G401 (cell line): Measurements from ENCODE around the gene MEAK7. TPM values are rescaled to one million over a fixed set of nuclear protein-coding genes. Genes with fewer than 3 reads are reported as not detected.

Experiments
- DNase-seq: peaks from one replicate; pipeline ENCODE4 v3.0.0-alpha.2; 2015; ENCODE audit warnings: low spot score
- in situ Hi-C: cut with HindIII; loops from 2 replicates; pipeline ENCODE4 v1.10.0; 2016; ENCODE audit warnings: low sequenced_read_pairs, mixed read lengths
- total RNA-seq: library from RNA; depleted of rRNA; stranded (reverse); fragments of >200 nt; shearing (Covaris generic); gene quantifications from 2 replicates; pipeline ENCODE4 v1.2.3, GENCODE V29; 2014; rRNA removed

MEAK7 gene, protein sequence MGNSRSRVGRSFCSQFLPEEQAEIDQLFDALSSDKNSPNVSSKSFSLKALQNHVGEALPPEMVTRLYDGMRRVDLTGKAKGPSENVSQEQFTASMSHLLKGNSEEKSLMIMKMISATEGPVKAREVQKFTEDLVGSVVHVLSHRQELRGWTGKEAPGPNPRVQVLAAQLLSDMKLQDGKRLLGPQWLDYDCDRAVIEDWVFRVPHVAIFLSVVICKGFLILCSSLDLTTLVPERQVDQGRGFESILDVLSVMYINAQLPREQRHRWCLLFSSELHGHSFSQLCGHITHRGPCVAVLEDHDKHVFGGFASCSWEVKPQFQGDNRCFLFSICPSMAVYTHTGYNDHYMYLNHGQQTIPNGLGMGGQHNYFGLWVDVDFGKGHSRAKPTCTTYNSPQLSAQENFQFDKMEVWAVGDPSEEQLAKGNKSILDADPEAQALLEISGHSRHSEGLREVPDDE
- total RNA-seq = 6.0 and 16.5 TPM in 2 replicates

GRCh38 chr16:84504420-84505248 lies at the start of gene MEAK7:
MEAK7 (minus strand) TSS chr16:84504659; CDS start chr16:84498086, 6,573 bp downstream.
- peak; percentile 99 for DNase-seq
- in situ Hi-C loops = no loop called here

- in situ Hi-C loops = no loop called here
Observed at GRCh38 chr16:84553873-84554399, 49.5 kb upstream of the MEAK7 start.

DNA sequence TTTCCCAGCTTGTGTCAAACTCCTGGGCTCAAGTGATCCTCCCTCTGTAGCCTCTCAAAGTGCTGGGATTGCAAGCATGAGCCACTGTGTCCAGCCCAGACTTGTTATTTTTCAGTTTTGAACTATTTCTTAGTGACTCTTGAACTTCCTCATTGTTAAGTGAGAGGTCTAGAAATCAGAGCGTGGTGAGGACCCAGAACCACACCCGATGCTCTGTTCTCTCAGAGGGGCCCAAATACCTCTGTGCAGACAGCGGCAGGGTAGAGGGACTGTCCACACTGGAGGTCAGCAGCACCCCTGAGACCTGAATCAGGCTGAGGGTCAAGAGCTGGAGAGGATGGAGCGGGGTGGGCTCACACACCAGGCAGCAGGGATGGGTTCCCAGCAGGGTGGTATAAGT lies 47.7 kb upstream of the MEAK7 start:
- no peak for DNase-seq
- in situ Hi-C loops = no loop called here

More at GRCh38 chr16:84553873-84554399, 49.5 kb upstream of the MEAK7 start:
- no peak for DNase-seq

- DNase-seq = no peak
- in situ Hi-C loops = no loop called here
Observed at GRCh38 chr16:84550096-84550495, 45.6 kb upstream of the MEAK7 start.

- DNase-seq = no peak
- in situ Hi-C loops = no loop called here
Observed at GRCh38 chr16:84548971-84549844, 44.7 kb upstream of the MEAK7 start.

GRCh38 chr16:84548508-84548907 lies 44.0 kb upstream of the MEAK7 start:
- no peak for DNase-seq
- in situ Hi-C loops = no loop called here

- in situ Hi-C loops = no loop called here
- DNase-seq = no peak
Observed at GRCh38 chr16:84547546-84548061, 43.1 kb upstream of the MEAK7 start.

- in situ Hi-C loops = no loop called here
- DNase-seq = no peak
Observed at GRCh38 chr16:84546669-84547545, 42.4 kb upstream of the MEAK7 start.

GRCh38 chr16:84545114-84545737 lies 40.8 kb upstream of the MEAK7 start:
- in situ Hi-C loops = no loop called here
- no peak for DNase-seq

DNA sequence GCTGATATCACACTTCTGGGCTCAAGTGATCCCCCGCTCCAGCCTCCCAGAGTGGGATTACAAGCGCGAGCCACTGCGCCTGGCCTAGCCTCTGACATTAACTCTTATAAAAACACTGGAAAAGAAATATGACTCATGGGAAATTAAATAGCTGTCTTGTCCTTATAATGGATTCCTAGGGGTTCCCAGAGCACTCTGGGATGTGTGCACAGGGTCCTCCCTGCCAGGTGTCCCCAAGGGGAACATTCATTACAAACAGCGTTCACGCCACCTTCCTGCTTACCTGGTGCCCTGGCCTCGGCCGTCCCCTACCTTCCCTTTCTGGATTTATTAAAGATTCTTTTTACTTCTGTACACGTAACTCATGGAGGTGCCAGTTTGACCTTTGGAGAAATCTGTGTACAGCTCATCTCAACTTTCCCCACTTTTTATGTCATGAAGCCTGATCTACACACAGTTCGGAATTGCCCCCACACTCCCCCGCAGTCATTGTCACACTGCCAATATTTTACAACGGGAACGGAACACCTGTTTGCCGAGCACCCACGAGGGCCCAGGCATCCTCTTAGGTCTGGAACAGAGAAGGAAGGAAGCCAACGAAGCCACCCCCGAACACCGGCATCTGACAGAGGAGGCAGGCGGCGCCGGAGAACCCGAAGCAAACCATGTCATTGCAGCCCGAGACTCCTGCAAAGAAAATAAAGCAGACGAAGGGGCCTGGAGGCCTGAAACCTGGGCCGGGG lies 39.7 kb upstream of the MEAK7 start:
- in situ Hi-C loops = no loop called here
- no peak for DNase-seq

DNA sequence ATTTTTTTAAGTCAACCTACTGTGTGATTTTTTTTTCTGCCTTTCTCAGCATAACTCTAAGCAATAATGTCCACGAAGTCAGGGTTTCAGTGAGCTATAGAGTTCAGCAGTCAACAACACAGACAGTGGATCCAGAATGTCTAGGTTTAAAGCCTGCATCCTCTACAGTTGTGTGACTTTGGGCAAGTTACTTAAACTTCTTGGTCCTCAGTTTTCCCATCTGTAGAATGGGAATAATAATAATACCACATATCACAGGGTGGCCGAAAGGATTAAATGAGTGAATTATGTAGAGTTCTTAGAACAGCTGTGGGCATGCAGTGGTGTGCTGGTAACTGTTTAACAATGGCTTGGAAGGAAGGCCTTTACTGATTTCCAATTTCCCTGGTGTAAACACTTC lies 38.8 kb upstream of the MEAK7 start:
- in situ Hi-C loops = no loop called here
- no peak for DNase-seq

DNA sequence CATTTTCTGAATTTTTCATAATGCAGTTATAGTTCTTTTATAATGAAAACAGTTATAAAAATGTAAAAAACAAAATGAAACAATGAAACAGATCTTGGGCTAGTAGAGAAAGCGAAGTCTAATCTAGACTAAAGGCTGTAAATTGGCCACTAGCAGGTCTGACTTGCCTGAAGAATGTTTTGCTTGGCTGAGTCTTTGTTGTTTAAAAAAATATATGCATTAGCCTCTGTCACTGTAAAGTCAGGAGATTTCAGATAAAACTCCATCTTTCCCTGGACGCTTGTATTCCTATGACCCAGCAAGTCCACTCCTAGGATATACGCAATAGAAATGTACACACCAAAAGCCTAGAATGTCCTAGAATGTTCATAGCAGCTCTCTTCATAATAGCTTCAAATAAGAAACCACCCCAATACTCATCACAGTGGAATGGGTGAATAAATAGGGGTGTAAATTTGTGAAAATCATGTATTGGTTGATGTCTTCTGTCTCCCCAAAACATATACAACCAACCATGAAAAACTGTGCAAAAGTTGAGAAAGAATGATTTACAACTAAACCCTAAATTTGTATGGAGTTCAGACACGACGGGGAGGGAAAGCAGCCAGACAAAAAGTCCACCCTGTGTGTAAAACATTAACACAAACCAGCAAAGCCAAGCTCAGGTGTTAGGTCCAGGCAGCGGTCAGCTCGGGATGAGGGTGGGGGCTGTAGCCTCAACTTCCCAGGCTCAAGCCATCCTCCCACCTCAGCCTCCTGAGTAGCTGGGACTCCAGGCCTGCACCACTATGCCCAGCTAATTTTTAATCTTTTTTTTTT lies 37.7 kb upstream of the MEAK7 start:
- DNase-seq = no peak
- in situ Hi-C loops = no loop called here

GRCh38 chr16:84540194-84540593 lies 35.7 kb upstream of the MEAK7 start:
- in situ Hi-C loops = no loop called here
- no peak for DNase-seq

DNA sequence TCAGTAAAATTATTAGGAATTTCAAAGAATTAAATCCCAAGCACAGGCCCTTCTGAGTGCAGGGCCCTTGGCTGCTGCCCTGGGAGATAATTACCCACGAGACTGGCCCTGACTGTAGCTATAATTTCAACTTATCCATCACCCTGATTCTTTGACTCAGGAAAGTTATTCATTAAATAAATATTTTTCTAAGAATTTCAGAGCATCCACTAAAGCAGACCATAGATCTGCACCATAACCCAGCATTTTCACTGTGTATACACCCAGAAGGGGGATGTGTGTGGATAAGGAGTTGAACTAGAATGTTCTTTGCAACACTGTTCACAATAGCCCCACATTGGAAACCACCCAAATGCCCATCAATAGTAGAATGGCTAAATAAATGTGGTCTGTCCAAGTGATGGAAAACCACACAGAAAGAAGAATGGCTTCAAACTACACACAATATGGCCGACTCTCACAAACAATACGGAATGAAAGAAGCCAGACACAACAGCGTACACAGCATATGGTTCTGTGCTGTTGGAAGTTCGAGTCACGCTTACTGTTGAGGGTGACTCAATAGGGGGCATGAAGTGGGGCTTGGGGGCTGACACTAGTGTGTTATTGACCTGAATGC lies 33.9 kb upstream of the MEAK7 start:
- no peak for DNase-seq
- in situ Hi-C loops = no loop called here

DNA sequence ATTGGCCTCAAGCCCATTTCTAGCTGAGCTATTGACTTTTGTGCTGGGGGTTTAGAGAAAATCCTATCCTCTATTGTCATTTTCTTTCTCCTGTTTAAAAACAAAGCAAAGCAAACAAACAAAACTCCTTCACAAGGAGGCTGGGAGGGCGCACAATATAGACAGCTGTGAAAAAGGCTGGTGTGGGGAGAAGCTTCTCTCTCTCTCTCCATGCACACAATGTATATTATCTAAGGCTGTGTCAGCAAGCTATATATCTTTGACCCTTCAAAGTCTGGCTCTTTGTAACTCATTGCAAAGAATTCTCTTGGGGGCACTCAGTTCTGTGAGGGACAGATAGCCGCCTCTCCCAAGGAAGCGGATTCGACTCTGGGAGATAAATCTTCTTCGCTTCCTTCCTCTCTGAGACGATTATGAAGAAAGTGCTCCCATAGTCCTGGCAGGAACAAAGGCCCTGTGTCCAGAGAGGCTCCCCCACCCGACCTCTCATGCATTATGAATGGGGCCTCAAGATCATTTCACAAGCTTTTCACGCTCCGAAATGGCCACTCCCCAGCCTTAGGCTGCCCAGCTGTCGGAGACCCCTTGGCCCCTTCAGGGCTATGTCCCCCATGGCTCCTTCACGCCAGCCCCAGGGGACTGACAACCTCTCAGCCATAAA lies 33.2 kb upstream of the MEAK7 start:
- DNase-seq = no peak
- in situ Hi-C loops = no loop called here
